ENCODE data around the gene PTPRN2.

The PTPRN2 gene

GRCh38 chr7:158101821-158102450 lies 485.7 kb downstream of the PTPRN2 start:
- TF ChIP-seq CTCF (IDR thresholded peaks at IDR 0.05; ENCODE audit: insufficient read depth, low read length, missing control alignments): no peak
- CTCF ChIA-PET: no interaction called here
- no peak for DNase-seq (ENCODE audit: low read depth, low spot score)
- no peak overlapping the region for H3K4me3 ChIP-seq (ENCODE audit: low read depth, low read length)
- POLR2A ChIA-PET: no interaction called here

DNA sequence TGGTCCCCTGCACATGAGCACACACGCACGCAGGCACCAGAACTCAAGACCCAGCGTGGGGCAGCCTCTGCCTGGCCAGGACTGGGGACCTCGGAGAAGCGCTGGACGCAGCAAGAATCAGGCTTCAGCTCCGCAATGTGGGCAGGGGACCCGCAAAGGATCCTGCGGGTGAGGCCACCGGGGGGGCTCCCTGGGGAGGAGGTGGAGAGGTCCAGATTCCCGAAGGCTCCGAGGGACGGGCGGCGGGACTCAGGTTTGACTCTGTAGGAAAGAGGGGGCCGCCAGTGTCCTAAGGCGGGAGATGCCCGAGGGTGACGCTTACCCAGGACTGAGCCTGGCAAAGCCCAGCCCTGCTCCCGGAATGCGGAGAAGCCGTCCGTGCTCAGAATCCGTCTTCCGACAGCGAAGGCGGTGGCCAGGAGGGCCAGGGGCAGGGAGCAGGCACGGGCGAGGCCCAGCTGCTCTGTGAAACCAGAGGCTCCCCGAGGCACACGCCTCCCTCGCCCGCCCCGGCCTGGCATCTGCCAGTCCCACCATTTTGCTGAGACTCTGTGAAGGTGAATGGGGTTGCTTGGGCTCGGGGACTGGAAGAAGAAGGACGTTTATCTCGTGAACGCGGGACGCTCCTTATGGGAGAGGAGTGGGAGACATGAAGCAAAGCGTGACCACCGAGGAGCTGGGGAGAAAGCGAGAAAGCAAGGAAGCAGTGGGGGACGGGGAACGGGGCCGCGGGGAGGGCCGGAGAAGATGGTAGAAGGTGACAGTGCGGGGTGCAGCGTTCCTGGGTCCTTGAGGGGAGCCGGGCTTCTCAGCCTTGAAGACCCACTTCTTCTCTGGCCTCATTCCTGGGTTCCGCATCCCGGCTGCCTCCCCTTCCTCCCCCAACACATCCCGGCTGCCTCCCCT lies 489.2 kb downstream of the PTPRN2 start:
- no peak for DNase-seq (ENCODE audit: low read depth, low spot score)
- ChIA-PET CTCF (no interaction called here), POLR2A (no interaction called here)
- TF ChIP-seq CTCF (IDR thresholded peaks at IDR 0.05; ENCODE audit: insufficient read depth, low read length, missing control alignments): no peak
- no peak overlapping the region for H3K4me3 ChIP-seq (ENCODE audit: low read depth, low read length)

DNA sequence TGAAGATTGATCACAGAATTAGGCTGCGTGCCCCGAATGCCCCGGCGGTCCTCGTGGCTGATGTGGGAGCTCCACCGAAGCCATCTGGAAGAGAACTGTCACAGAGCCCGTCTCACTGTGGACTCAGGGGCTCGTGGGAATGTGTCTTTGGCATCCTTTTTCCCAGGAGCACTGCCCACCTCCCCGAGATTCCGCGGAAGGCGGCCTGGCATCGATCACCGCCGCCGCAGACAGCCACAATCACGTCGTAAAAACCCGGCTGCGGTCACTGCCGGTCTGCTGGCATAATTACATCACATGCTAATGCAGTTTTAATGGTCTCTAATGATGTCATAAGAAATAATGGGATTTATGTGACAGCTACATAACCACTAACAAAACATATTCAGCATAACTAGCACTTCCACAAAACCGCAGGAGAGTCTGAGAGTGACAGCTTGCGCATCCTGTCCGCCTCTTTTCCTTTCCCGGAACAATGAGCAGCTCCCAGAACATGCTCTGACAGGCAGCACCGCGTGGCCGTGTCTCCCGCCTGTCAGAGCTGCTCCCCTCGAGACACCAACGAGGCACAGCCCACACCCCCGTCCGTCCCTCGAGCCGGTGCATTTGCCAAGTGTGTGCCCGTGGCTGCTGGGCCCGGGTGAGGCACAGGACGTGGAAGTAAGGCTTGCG lies 490.0 kb downstream of the PTPRN2 start:
- no peak for TF ChIP-seq CTCF (IDR thresholded peaks at IDR 0.05; ENCODE audit: insufficient read depth, low read length, missing control alignments)
- POLR2A ChIA-PET: no interaction called here
- CTCF ChIA-PET: no interaction called here
- no peak for DNase-seq (ENCODE audit: low read depth, low spot score)
- no peak overlapping the region for H3K4me3 ChIP-seq (ENCODE audit: low read depth, low read length)

- DNase-seq (ENCODE audit: low read depth, low spot score): no peak
- no peak overlapping the region for H3K4me3 ChIP-seq (ENCODE audit: low read depth, low read length)
- ChIA-PET POLR2A (no interaction called here), CTCF (no interaction called here)
- TF ChIP-seq CTCF (IDR thresholded peaks at IDR 0.05; ENCODE audit: insufficient read depth, low read length, missing control alignments): no peak
Observed at GRCh38 chr7:158097106-158097452, 490.5 kb downstream of the PTPRN2 start.

DNA sequence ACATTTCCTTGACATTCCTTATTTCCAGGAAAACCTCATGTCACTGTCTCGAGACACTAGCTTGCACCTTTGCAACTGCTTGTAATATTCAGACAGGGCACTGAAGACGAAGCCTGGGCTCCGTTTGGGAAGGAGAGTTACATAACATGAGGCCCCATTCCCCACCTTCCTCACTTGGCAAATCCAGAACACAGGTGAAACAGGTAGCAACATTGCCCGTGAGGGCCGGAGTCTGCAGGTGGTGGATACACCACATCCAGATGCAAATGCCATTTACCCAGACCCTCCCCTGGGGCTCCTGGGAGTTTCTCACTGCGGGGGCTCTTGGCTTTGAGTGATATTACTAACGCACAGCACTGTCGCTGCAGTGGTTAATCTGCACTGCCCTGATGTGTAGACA lies 491.0 kb downstream of the PTPRN2 start:
- no peak for DNase-seq (ENCODE audit: low read depth, low spot score)
- POLR2A ChIA-PET: no interaction called here
- CTCF ChIA-PET: no interaction called here
- no peak for TF ChIP-seq CTCF (IDR thresholded peaks at IDR 0.05; ENCODE audit: insufficient read depth, low read length, missing control alignments)
- no peak overlapping the region for H3K4me3 ChIP-seq (ENCODE audit: low read depth, low read length)

DNA sequence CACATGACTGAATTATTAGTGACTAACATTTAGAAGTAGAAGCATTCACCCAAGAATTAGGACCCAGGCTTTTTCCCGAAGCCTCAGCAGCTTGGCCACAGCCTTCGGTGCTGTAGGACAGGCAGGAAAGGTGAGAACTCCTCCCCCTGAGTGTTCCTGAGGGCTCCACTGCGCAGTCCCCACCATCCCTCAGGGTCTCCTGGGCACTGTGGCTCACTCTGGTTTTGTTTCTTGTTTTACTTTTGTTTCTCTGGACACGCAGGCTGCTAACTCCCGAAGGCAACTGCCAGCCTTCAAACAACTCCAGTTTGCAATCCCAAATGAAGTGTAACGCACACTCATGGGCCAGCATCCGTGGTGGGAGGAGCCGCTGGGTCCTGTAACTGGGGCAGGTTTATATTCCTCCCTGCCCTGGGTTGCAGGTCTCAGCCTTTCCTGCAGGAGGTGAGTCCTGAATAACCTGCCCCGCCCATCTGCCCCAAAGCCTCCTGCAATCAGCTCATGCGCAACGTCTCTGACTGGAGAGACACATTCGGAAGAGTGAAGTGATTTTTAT lies 492.9 kb downstream of the PTPRN2 start:
- ChIA-PET POLR2A (no interaction called here), CTCF (no interaction called here)
- no peak overlapping the region for H3K4me3 ChIP-seq (ENCODE audit: low read depth, low read length)
- TF ChIP-seq CTCF (IDR thresholded peaks at IDR 0.05; ENCODE audit: insufficient read depth, low read length, missing control alignments): no peak
- DNase-seq (ENCODE audit: low read depth, low spot score): no peak

All from AG04449 (cell line).